GM12892 (cell line): Measurements from ENCODE around the gene DIMT1.

Experiments used
- POLR2A ChIP-seq: IDR thresholded peaks from 2 replicates; pipeline ENCODE4 v1.6.1; 2011; ENCODE audit warnings: low read depth, low read length, control low read depth
- POLR2AphosphoS5 ChIP-seq: IDR thresholded peaks from 2 replicates; pipeline ENCODE4 v1.6.1; 2011; ENCODE audit warnings: low read depth, low read length, control low read depth

- TF ChIP-seq POLR2AphosphoS5 = no peak
- no peak for TF ChIP-seq POLR2A
Measured at GRCh38 chr5:62340392-62340791, 63.3 kb downstream of the DIMT1 start.
